Suprapubic skin (tissue), 4 donors: Measurements from ENCODE around the gene NRXN3.

Source experiments
- CTCF ChIP-seq, 2 donors: fragments of 200-600 bp in 1 of 2; fragments of 450-650 bp in 1 of 2; sonication (generic) in 1 of 2; IDR thresholded peaks; one replicate each; pipeline ENCODE4 v1.5.1; 2016 to 2019; ENCODE audit warnings: antibody characterized with exemption in 2 of 2, mild to moderate bottlenecking in 1 of 2, moderate library complexity in 1 of 2
- POLR2A ChIP-seq, 2 donors: fragments of 450-650 bp; IDR thresholded peaks; one replicate each; pipeline ENCODE4 v1.6.1; 2017; ENCODE audit warnings: antibody characterized with exemption in 2 of 2, mild to moderate bottlenecking in 2 of 2, moderate library complexity in 2 of 2
- POLR2AphosphoS5 ChIP-seq, 3 donors: sonication (generic); formaldehyde crosslinking; IDR thresholded peaks; one replicate each; pipeline ENCODE4 v1.6.1; 2017; ENCODE audit warnings: antibody characterized with exemption in 3 of 3

DNA sequence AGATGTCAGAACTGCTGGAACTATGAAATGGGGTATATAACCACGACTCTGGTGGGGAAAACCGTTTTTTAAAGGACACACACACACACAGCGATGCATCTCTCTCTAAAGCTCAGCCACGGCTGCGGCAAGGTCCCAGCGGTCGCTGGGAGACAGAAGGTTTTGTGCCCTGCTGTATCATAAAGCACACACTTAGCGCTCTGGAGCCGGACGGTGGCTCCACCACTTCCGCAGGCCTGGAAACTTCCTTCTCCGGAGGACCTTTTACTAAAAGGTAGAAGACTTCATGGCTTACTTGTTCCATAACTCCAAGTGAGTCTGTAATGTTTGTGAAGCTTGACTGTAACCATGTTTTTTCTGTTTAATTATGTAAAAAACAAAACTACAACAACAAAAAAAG, 1691.9 kb downstream of the NRXN3 start:
- no peak for TF ChIP-seq CTCF (IDR thresholded peaks at IDR 0.05)
- TF ChIP-seq POLR2A (IDR thresholded peaks at IDR 0.05): no peak
- no peak for TF ChIP-seq POLR2AphosphoS5 (IDR thresholded peaks at IDR 0.05)
